Neuron (in vitro differentiated cells): ENCODE measurements around the gene MVD.

Source experiments
- H2AFZ ChIP-seq: one replicate; pipeline ENCODE4 v1.6.1; 2013; ENCODE audit warnings: low read depth, mild to moderate bottlenecking, inconsistent platforms, low read length, moderate library complexity
- H3K27me3 ChIP-seq: one replicate; pipeline ENCODE4 v1.6.1; 2013; ENCODE audit warnings: low read length; ENCODE audit not compliant: insufficient read depth
- H3K36me3 ChIP-seq: one replicate; pipeline ENCODE4 v1.6.1; 2013; ENCODE audit warnings: low read length; ENCODE audit not compliant: insufficient read depth
- H3K4me1 ChIP-seq: one replicate; pipeline ENCODE4 v1.6.1; 2013; ENCODE audit warnings: low read length; ENCODE audit not compliant: insufficient read depth
- H3K4me3 ChIP-seq: 2 replicates; pipeline ENCODE4 v1.5.1; 2013; ENCODE audit warnings: mild to moderate bottlenecking, low read length, moderate library complexity
- H3K9me3 ChIP-seq: one replicate; pipeline ENCODE4 v1.6.1; 2013; ENCODE audit warnings: low read length

Gene MVD

GRCh38 chr16:88701581-88702370, 38.9 kb upstream of the MVD start:
- H3K27me3 ChIP-seq: no peaks in the 10 kb centered on the region
- H3K4me1 ChIP-seq: peaks cover 13% of the 10 kb centered on the region
- H2AFZ ChIP-seq: no peak overlapping the region
- H3K4me3 ChIP-seq: no peak overlapping the region
- no peaks in the 10 kb centered on the region for H3K9me3 ChIP-seq
- H3K36me3 ChIP-seq: peaks cover 16% of the 10 kb centered on the region

- Histone ChIP-seq H2AFZ (no peak overlapping the region), H3K9me3 (no peaks in the 10 kb centered on the region), H3K36me3 (peaks cover 16% of the 10 kb centered on the region), H3K27me3 (no peaks in the 10 kb centered on the region), H3K4me3 (no peak overlapping the region), H3K4me1 (peaks cover 10% of the 10 kb centered on the region)
Observed at GRCh38 chr16:88700636-88701482, 38.0 kb upstream of the MVD start.

DNA sequence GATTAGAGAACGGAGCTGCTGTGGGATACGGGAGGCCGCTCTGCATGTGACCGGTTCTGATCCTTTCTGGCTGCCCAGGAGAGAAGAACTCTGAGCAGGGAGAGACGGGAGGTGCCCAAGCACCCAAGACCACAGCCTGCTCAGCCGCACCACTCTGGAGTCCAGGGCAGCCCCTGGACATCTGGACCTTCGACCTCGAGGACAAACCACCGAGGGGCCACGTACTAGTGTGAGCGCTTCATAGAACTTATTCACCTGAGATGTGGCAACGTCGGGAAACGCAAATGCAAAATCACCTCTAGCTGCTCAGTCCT, 37.4 kb upstream of the MVD start:
- peaks cover 16% of the 10 kb centered on the region for H3K36me3 ChIP-seq

DNA sequence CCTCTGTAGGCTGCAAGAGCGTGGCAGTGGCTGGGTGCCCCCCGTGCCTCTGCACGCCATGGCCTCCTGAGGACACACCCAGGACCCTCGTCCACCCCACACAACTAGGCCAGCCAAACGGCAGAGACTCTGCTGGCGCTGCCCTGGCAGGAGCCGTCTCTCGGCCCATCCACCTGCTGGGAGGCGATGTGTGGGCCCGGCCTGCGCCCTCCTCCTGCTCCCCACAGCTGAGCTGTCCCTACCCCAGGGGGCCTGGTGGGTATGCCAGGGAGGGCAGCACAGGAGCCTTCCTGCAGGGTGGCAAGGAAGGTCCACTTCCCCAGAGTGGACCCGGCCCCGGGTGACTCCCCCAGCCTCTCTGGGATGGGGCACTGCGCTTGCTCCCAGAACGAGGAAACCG, 36.3 kb upstream of the MVD start:
- no peaks in the 10 kb centered on the region for H3K4me1 ChIP-seq
- no peaks in the 10 kb centered on the region for H3K9me3 ChIP-seq
- no peaks in the 10 kb centered on the region for H3K27me3 ChIP-seq
- peaks cover 16% of the 10 kb centered on the region for H3K36me3 ChIP-seq
- no peak overlapping the region for H2AFZ ChIP-seq
- no peak overlapping the region for H3K4me3 ChIP-seq

More for the DNA sequence above, 37.4 kb upstream of the MVD start:
- no peaks in the 10 kb centered on the region for H3K27me3 ChIP-seq
- H3K9me3 ChIP-seq: no peaks in the 10 kb centered on the region
- H3K4me1 ChIP-seq: peaks cover 6% of the 10 kb centered on the region
- H3K4me3 ChIP-seq: no peak overlapping the region
- no peak overlapping the region for H2AFZ ChIP-seq

DNA sequence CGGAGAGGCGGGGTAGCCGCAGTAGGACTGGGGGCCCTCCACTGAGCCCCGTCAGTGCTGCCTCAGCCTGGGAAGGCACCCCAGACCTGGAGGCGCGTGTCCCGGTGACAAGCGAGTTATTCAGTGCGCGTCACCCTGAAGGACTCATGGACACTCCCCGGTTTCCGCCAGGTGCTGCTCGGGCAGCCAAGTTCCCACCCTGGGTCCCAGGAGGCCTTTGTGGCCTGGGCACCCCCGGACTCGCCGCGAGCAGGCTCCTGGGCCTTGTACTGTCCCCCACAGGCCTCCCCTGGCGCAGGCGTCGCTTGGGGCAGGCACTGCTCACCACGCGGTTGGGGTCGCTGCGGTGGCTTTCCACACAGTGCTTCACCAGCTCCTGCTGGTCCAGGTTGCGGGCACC, 35.8 kb upstream of the MVD start:
- Histone ChIP-seq H3K36me3 (peaks cover 16% of the 10 kb centered on the region), H3K4me1 (no peaks in the 10 kb centered on the region), H3K27me3 (no peaks in the 10 kb centered on the region), H3K4me3 (no peak overlapping the region), H2AFZ (no peak overlapping the region), H3K9me3 (no peaks in the 10 kb centered on the region)

GRCh38 chr16:88697831-88698615, 35.1 kb upstream of the MVD start:
- Histone ChIP-seq H2AFZ (no peak overlapping the region), H3K4me3 (no peak overlapping the region), H3K36me3 (peaks cover 16% of the 10 kb centered on the region), H3K27me3 (no peaks in the 10 kb centered on the region), H3K4me1 (no peaks in the 10 kb centered on the region), H3K9me3 (no peaks in the 10 kb centered on the region)

DNA sequence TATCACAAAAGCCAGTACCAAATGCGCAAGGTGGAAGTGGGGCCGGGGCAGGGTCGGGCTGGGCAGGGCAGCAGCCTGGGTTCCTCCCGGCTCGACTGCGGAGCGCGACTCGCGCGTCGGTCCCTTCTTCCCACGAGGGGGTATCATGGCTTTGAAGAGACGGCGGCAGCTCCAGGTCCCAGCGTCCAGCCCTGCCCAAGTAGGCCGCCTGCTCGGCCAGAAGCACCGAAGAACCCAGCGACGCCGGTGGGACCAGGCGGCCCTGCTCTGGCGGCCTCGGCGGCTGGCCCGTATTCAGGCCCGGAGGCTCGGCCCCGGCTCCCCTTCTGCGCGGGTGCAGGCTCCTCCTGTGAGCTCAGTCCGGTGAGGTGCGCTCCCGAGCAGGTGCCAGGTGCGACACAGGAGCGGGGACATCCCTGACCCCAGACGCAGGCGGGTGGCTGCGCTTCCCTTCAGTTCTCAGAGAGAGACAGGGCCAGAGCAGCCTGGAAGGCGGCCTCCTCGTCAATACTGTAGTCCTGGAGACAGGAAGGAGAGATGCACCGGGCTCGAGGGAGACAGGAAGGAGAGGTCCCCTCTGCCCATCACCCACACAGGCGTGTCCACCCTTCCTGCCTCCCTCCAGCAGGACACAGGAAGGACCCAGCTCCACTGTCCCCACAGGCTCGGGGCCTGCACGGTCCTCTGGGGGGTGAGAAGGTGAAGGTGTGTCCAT, 34.4 kb upstream of the MVD start:
- H3K9me3 ChIP-seq: no peaks in the 10 kb centered on the region
- H3K36me3 ChIP-seq: peaks cover 16% of the 10 kb centered on the region
- H3K27me3 ChIP-seq: no peaks in the 10 kb centered on the region
- H2AFZ ChIP-seq: no peak overlapping the region
- H3K4me3 ChIP-seq: no peak overlapping the region
- H3K4me1 ChIP-seq: no peaks in the 10 kb centered on the region

DNA sequence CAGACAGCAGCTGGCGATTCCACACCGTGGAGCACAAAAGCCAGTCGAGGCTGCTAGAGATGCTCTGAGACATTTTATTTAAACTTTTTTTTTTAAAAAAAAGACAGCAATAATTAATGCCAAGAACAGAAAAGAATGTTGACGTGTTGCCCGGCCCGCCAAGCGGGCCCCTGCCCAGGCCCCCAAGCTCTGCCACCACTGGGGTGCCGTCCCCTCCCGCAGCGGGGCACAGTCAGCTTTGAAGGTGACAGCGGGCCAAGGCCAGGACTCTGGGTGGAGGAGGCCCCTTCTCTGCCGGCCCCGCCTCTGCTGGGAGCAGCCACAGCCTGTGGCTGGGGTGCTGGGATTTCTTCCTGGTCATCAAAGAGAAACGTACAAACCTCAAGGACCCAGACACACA, 33.5 kb upstream of the MVD start:
- Histone ChIP-seq H2AFZ (no peak overlapping the region), H3K9me3 (no peaks in the 10 kb centered on the region), H3K27me3 (peaks cover 2% of the 10 kb centered on the region), H3K4me3 (no peak overlapping the region), H3K4me1 (no peaks in the 10 kb centered on the region), H3K36me3 (peaks cover 16% of the 10 kb centered on the region)

DNA sequence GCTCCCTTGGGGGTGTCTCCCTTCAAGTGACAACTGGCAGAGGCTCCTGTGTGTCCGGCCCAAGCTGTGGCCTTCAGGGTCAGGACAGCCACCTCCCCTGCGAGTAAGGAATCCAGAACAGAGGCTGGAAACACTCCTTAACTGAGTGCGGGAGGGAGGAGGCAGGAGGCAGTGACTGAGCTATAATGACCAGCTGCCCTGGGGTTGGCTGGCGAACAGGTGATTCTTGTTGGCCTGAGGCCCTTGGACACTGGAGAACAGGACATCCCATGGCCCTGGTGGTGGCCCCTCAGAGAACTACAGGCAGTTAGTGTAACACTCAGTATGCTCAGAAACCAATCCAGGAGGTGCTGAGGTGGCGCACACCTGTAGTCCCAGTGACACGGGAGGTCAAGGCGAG, 32.9 kb upstream of the MVD start:
- no peak overlapping the region for H2AFZ ChIP-seq
- H3K4me3 ChIP-seq: no peak overlapping the region

DNA sequence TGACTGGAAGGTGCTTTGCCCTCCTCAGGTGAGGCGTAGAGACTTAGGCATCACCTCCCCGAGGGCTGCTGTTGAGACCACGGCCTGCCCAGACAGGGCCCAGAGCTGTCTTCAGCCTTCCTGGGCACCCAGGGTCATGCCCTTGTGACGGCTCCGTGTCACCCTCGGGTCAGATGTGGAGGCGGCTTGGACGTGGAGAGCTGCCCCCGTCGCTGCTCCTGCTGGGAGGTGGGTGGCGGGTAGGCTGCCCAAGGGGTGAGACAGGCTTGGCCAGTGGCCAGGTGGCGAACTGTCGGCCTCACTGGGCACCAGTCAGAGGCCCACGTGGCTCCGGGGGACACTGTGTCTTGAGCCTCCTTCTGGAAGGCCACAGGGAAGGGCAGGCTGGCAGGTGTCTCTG, 32.3 kb upstream of the MVD start:
- no peaks in the 10 kb centered on the region for H3K9me3 ChIP-seq
- peaks cover 16% of the 10 kb centered on the region for H3K36me3 ChIP-seq
- no peak overlapping the region for H2AFZ ChIP-seq
- H3K4me1 ChIP-seq: no peaks in the 10 kb centered on the region
- H3K27me3 ChIP-seq: peaks cover 13% of the 10 kb centered on the region
- H3K4me3 ChIP-seq: no peak overlapping the region

More for the DNA sequence above, 32.9 kb upstream of the MVD start:
- Histone ChIP-seq H3K9me3 (no peaks in the 10 kb centered on the region), H3K27me3 (peaks cover 8% of the 10 kb centered on the region), H3K4me1 (no peaks in the 10 kb centered on the region), H3K36me3 (peaks cover 16% of the 10 kb centered on the region)

DNA sequence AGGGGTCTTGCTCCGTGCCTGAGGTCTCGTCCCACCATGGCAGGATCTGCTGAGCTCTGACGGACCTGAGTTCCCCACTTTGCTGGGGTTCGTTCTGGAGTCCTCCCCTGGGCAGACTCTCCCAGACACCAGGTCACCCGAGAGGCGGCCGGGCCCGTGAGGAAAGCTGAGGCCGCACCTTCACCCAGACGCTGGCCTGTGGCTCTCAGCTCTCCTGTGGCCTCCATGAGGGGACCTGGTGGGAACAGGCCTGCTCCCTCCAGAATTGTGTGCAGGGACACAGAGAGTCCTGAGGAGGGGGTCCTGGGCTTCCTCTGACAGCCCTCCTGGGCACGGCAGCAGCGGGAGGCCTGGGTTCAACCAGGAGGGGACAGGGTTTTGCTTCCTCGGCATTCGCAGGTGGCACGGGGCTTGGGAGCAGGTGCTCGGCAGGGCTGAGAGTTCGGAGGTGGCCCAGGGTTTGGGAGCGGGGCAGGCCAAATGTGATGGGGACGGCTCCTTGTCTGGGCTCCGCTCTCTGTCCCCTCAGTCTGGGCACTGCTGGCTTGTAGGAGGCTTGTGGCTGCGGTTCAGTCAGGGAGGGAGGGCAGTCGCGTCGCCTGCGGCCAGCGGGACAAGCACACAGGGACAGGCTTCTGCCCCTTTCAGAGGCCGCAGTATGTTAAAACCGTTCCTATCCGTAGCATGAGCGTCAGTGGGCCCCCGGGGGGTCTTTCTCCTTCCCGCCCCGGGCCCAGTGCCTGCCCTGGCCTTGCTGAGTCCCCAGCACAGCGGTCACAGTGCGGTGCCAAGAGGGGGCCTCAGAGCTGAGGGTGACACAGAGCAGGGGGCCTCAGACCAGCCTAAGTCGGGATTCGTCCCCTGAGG, 31.6 kb upstream of the MVD start:
- Histone ChIP-seq H2AFZ (no peak overlapping the region), H3K4me1 (no peaks in the 10 kb centered on the region), H3K27me3 (peaks cover 16% of the 10 kb centered on the region), H3K4me3 (no peak overlapping the region), H3K9me3 (no peaks in the 10 kb centered on the region), H3K36me3 (peaks cover 16% of the 10 kb centered on the region)
